Vagina (tissue), 2 donors: ENCODE measurements around the gene CHRNA4. TPM values are rescaled to one million over a fixed set of nuclear protein-coding genes. Genes with fewer than 3 reads are reported as not detected.

Experiments used
- DNase-seq, 2 donors: peaks; one replicate each; pipeline ENCODE4 v3.0.0-alpha.2; 2017; ENCODE audit errors: extremely low spot score in 2 of 2
- H3K27ac ChIP-seq: fragments of 200-600 bp; sonication (generic); one replicate; pipeline ENCODE4 v1.5.1; 2019
- H3K27me3 ChIP-seq: fragments of 200-600 bp; sonication (generic); one replicate; pipeline ENCODE4 v1.5.1; 2019
- H3K36me3 ChIP-seq, 2 donors: fragments of 200-600 bp; sonication (generic); one replicate each; pipeline ENCODE4 v1.5.1; 2017 to 2019
- H3K4me1 ChIP-seq: fragments of 200-600 bp; sonication (generic); one replicate; pipeline ENCODE4 v1.5.1; 2019
- H3K4me3 ChIP-seq, 2 donors: fragments of 200-600 bp; sonication (generic); 1 replicate in 1 of 2; 2 replicates in 1 of 2; pipeline ENCODE4 v1.5.1; 2016 to 2019
- H3K9me3 ChIP-seq: fragments of 200-600 bp; sonication (generic); one replicate; pipeline ENCODE4 v1.5.1; 2019
- POLR2A ChIP-seq, 2 donors: fragments of 450-650 bp; IDR thresholded peaks; one replicate each; pipeline ENCODE4 v1.6.1; 2017; ENCODE audit warnings: antibody characterized with exemption in 2 of 2, mild to moderate bottlenecking in 2 of 2, moderate library complexity in 2 of 2
- POLR2AphosphoS5 ChIP-seq, 2 donors: sonication (generic); formaldehyde crosslinking; IDR thresholded peaks; one replicate each; pipeline ENCODE4 v1.9.0; 2017; ENCODE audit warnings: antibody characterized with exemption in 2 of 2, mild to moderate bottlenecking in 2 of 2, low read depth in 1 of 2; ENCODE audit not compliant: insufficient read depth in 1 of 2
- intact Hi-C: fragments of 100-400 bp; cut with DNase I; formaldehyde crosslinking; loops from one replicate; pipeline ENCODE4 v1.15.1; 2023
- total RNA-seq: library from RNA; depleted of rRNA; stranded (reverse); fragments of >200 nt; gene quantifications from one replicate; pipeline ENCODE4 v1.2.3, GENCODE V29; 2016
- TF ChIP-seq, protein P1 (sequence below), 3 experiments: fragments of 450-650 bp in 2 of 3; fragments of 200-600 bp in 1 of 3; sonication (generic) in 1 of 3; IDR thresholded peaks; one replicate each; pipeline ENCODE4 v1.5.1; 2017 to 2019; ENCODE audit warnings: antibody characterized with exemption in 3 of 3, mild to moderate bottlenecking in 2 of 3, moderate library complexity in 2 of 3

Gene CHRNA4
- total RNA-seq, 1 donor from 2014 or later, result 0.25 TPM

DNA sequence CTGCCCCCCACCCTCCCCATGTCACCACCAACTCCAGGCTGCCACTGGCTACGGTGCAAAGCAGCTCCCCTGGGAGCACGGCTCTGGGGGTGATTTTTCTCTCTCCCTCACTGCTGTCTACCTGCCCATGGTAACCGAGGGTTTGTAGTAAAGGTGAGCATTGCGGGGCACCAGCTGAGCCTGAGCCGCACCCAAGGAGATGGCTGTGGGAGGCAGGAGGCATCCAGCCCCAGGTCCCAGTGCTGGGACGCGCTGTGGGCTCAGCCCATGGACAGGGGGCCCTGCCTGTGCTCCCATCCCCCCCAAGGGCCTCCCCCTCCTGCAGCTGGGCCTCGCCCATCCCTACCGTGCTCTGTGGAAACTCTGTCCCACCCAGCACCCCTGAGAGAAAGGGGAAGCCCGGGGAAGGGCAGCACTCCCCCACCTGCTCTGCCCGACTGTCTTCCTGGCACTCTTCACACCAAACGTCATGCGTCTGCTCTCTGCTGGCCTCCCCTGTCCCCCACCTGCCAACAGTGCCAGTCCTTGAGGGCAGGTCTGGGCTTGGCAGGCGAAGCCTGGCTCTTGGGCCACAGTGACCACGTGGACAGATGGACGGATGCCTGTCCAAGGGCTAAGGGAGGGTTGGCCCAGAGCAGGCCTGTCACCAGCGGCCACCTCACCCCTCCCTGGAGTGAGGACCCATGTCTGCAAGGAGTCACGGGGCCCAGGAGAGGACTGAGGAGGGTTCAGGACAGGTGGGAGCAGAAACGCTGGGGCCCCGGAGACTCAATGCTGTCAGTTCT is 3.8 kb upstream of the CHRNA4 start:
- no peak for DNase-seq
- peaks cover 8% of the 10 kb centered on the region for H3K4me1 ChIP-seq
- peaks cover 8% of the 10 kb centered on the region for H3K27me3 ChIP-seq
- no peaks in the 10 kb centered on the region for H3K9me3 ChIP-seq
- TF ChIP-seq, protein P1, sequence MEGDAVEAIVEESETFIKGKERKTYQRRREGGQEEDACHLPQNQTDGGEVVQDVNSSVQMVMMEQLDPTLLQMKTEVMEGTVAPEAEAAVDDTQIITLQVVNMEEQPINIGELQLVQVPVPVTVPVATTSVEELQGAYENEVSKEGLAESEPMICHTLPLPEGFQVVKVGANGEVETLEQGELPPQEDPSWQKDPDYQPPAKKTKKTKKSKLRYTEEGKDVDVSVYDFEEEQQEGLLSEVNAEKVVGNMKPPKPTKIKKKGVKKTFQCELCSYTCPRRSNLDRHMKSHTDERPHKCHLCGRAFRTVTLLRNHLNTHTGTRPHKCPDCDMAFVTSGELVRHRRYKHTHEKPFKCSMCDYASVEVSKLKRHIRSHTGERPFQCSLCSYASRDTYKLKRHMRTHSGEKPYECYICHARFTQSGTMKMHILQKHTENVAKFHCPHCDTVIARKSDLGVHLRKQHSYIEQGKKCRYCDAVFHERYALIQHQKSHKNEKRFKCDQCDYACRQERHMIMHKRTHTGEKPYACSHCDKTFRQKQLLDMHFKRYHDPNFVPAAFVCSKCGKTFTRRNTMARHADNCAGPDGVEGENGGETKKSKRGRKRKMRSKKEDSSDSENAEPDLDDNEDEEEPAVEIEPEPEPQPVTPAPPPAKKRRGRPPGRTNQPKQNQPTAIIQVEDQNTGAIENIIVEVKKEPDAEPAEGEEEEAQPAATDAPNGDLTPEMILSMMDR (IDR thresholded peaks at IDR 0.05), result no peak
- TF ChIP-seq POLR2AphosphoS5 (IDR thresholded peaks at IDR 0.05; ENCODE audit: insufficient read depth in 1 of 2, low read depth in 1 of 2) (no peak), POLR2A (IDR thresholded peaks at IDR 0.05) (no peak)
- H3K27ac ChIP-seq, result no peak overlapping the region
- intact Hi-C loops, result no loop called here
- no peak overlapping the region for H3K4me3 ChIP-seq
- no peaks in the 10 kb centered on the region for H3K36me3 ChIP-seq

DNA sequence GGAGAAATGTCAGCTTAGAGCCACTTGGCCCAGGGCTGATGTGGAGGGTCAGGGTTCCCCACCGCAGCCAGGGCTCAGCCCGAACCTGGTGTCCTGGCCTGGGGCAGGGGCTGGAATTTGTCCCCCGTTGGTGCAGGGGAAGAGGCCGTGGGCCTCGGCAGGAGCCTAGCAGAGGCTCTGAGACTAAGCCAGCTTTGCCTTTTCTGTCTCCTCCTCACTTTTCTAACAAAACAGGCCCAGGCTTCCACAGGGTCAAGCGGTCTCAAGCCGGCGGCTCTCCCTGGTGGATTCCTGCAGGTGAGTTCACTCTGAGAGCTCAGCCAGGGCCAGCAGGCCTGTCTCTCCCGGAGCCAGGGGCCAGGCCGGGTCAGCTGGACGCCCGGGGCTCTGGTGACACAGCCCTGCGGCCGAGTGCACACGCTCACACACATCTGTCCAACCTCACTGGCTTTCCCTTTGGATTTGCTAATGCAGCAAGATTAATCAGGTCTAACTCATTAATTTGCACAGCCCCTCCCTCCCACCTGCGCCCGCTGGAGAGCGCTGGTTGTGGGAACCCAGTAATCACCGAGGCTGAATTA is 2.9 kb upstream of the CHRNA4 start:
- intact Hi-C loops, result no loop called here
- H3K27me3 ChIP-seq, result peaks cover 9% of the 10 kb centered on the region
- no peak for DNase-seq
- H3K4me3 ChIP-seq, result no peak overlapping the region
- no peak for TF ChIP-seq POLR2A (IDR thresholded peaks at IDR 0.05)
- no peak for TF ChIP-seq POLR2AphosphoS5 (IDR thresholded peaks at IDR 0.05; ENCODE audit: insufficient read depth in 1 of 2, low read depth in 1 of 2)
- TF ChIP-seq, protein P1 (IDR thresholded peaks at IDR 0.05), result no peak
- H3K36me3 ChIP-seq, result no peaks in the 10 kb centered on the region
- H3K27ac ChIP-seq, result no peak overlapping the region
- no peaks in the 10 kb centered on the region for H3K9me3 ChIP-seq
- peaks cover 8% of the 10 kb centered on the region for H3K4me1 ChIP-seq

DNA sequence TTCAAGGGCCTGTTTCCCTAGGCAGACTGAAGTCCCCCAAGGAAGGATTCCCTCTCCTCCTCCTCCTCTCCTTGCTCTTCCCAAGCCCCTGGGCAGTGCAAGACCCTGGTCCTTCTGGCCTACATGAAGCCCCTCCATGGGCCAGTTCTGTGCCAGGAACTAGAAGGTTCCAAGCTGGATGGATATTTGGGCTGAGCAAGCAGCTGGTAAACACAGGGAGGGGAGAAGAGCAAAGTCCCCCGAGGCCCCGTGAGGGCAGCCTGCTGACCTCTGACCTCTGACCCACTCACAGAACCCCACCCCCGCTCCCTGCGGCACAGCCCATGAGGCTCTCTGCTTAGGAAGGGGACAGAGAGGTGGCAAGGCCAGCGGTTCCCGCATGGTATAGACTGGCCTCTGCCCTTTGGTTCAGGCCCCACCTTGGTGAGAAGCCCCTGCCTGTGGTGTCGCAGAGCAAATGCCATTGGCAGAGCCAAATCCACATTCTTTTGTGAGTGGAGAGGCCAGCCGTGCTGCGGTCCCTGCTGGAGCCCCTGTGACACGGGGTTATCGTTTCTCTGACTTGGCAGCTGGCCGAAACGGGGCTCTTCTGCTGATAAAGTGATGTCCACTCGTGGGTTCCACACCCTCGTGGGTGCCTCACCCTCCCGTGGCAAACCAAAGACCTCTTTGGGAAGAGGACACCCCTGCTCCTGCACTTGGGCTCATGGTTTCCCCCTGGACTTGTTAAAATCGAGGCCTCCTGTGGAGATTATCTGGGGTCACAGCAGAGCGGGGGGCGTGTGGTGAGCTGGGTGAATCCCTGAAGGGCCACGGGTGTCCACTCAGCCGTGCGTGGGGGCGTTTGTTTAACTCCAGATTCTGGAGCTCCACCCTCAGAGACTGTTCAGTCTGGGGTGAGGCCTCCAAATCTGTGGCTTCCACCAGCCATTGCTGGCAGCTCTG is 2.1 kb upstream of the CHRNA4 start:
- TF ChIP-seq POLR2AphosphoS5 (IDR thresholded peaks at IDR 0.05; ENCODE audit: insufficient read depth in 1 of 2, low read depth in 1 of 2), result no peak
- Histone ChIP-seq H3K36me3 (no peaks in the 10 kb centered on the region), H3K4me1 (peaks cover 8% of the 10 kb centered on the region), H3K4me3 (no peak overlapping the region), H3K9me3 (no peaks in the 10 kb centered on the region), H3K27me3 (peaks cover 9% of the 10 kb centered on the region), H3K27ac (no peak overlapping the region)
- intact Hi-C loops, result no loop called here
- DNase-seq, result no peak

DNA sequence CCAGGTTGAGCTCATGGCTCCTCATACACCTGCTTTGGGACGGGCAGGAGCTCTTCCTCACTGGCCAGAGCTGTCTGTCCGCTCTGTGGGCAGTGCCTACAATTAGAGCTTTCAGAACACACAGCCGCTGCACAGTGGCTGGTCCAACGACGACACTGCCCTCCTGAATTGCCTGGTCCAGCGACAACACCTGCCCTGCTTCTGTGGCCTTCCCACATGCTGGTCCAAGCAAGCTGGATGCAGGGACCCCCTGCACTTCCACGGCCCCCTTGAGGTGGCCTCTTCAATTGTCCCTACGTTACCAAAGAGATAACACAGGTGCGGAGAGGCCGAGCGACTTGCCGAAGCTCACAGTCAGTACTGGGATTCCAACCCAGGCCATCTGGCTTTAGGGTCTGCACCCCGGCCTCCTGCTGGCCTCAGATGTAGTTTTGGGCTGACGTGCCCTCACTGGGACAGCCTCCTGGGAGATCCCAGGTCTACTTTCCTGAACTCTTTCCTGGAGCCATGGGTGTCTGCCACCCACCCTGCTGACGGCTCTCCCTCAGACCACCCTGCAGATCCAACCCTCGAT is 1.4 kb upstream of the CHRNA4 start:
- no peaks in the 10 kb centered on the region for H3K9me3 ChIP-seq
- no peak overlapping the region for H3K4me3 ChIP-seq
- H3K4me1 ChIP-seq, result peaks cover 8% of the 10 kb centered on the region
- no peak overlapping the region for H3K27ac ChIP-seq
- no peak for TF ChIP-seq POLR2AphosphoS5 (IDR thresholded peaks at IDR 0.05; ENCODE audit: insufficient read depth in 1 of 2, low read depth in 1 of 2)
- H3K27me3 ChIP-seq, result peaks cover 9% of the 10 kb centered on the region
- DNase-seq, result no peak
- intact Hi-C loops, result no loop called here
- H3K36me3 ChIP-seq, result no peaks in the 10 kb centered on the region

- H3K36me3 ChIP-seq, result no peaks in the 10 kb centered on the region
- no peak overlapping the region for H3K4me3 ChIP-seq
- H3K27me3 ChIP-seq, result peaks cover 9% of the 10 kb centered on the region
- no peak overlapping the region for H3K27ac ChIP-seq
- peaks cover 8% of the 10 kb centered on the region for H3K4me1 ChIP-seq
- TF ChIP-seq POLR2AphosphoS5 (IDR thresholded peaks at IDR 0.05; ENCODE audit: insufficient read depth in 1 of 2, low read depth in 1 of 2) (no peak), POLR2A (IDR thresholded peaks at IDR 0.05) (no peak)
- TF ChIP-seq, protein P1 (IDR thresholded peaks at IDR 0.05), result no peak
- no peak for DNase-seq
- H3K9me3 ChIP-seq, result no peaks in the 10 kb centered on the region
- intact Hi-C loops, result no loop called here
These were observed 628 bp upstream of the CHRNA4 start for GRCh38 chr20:63361519-63362435.
